ENCODE data around the gene SPECC1L.

SPECC1L gene

DNA sequence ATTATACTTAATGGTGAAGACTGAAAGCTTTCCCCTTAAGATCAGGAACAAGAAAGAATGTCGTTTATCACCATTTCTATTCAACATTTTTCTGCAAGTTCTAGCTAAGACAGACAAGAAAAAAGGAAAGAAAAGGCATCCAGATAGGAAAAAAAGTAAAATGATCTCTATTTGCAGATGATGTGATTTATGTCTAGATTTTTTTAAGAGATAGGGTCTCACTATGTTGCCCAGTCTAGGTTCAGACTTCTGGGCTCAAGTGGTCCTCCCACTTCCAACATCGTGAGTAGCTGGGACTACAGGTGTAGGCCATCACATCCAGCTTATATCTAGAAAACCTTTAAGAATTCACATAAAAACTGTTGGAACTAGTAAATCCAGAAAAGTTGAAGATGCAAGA is 105.4 kb downstream of the SPECC1L start:
- no peak for DNase-seq

DNA sequence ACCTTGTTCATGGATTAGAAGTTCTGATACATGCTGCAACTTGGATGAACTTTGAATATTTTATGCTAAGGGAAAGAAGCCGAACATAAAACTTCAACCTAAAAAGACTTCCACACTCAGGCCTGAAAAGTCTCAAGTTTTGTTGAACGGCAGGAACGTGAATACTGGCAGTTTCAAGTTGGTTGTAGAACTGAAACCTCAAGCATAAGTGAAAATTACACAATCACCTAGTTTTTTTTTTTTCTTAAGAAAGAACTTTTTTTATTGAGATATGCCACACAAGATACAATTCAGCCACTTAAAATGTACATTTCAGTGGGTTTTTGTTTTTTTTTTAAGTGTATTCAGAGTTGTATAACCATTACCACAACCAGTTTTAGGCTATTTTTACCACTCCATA is 106.0 kb downstream of the SPECC1L start:
- DNase-seq, result no peak

DNA sequence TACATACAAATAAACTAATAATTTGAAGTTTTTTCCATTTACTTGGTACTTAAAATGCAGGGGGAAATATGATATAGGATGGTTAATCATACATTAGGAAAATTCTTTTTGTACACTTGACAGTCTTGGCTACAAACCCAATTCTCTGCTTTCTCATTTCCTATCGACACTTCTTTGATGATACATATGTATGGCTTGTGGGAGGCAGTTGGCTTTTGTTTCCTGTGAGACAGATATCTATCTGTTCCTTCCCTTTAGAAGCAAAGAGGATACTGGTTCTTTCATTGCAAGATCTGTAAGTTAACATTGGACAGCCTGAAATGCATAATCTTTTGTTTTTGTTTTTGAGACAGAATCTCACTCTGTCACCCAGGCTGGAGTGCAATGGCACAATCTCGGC is 108.9 kb downstream of the SPECC1L start:
- no peak for DNase-seq

DNA sequence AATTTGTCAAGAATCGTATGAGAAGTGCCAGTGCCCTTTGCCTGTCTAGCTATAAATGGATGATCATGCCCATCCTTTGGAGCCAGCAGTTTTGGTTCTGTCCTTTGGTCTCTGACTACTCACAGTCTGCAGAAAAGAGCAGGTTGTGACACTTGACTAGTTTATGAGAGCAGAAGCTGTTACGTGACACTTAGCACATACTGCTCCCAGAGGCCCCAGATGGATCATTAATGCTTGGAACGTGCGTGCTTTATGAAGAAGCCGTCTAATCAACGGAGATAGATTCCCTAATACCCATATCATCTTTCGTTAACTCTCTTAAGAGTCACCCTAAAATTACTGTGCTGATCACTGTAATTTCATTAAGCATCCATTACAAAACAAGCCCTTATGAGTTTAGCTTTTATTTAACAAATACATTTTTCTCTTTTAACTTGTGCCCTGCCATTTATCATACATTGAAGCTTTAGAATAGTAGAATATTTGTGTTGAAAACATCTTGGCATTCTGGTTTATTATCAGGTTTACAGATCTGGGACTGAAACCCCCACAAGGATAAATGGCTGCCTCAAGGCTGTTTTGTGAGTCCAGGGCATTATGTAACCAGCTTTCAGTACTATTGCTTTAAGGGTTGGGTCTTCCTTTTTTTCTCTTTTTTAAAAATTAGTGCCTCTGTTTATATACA is 109.7 kb downstream of the SPECC1L start:
- DNase-seq, result no peak

DNA sequence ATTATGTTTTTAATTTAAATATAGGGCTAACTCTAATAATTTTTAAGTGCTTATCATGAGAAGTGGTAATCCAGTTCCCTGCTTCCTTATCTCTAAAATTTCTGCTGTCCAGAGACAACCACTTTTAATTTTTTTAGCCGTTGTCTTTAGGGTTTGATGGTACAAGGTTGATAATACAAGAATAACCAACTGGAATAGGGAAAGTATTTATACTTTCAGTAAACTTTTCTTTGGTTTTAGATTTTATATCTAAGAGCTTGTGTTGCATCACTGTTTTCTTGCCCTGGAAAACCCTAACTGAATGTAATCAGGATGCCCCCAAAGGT is 110.2 kb downstream of the SPECC1L start:
- no peak for DNase-seq

DNA sequence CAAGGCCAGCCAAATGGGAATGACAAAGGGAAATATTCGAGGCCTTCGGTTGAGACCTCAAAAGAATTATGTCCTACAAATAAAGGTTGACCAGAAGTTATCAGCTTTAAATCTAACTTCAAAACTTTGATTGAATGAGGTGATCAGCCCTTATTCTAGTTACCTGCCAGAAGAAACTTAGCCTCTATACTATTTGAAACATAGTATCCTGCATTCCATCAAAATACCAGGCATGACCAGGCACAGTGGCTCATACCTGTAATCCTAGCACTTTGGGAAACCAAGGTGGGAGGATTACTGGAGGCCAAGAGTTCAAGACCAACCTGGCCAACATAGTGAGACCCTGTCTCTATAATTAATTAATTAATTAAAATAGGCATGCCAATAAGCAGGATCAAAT is 112.4 kb downstream of the SPECC1L start:
- DNase-seq, result no peak

DNA sequence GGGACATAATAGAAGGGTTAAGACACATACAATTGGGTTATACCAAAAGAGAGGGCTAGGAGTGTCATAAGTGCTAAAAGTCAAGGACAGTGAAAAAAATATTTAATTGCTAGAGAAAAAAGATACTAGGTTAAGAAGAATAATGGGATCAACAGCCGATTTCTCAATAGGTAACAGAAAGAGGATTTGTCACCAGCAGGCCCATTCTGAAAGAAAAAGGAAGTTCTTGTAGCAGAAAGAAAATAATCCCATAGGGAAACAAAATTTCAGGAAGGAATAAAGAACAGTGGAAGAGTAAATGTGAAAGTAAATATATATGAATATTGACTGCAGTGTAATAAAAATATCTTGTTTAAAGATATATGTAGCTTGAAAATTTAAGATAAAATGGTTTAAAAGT is 113.5 kb downstream of the SPECC1L start:
- DNase-seq, result no peak

DNA sequence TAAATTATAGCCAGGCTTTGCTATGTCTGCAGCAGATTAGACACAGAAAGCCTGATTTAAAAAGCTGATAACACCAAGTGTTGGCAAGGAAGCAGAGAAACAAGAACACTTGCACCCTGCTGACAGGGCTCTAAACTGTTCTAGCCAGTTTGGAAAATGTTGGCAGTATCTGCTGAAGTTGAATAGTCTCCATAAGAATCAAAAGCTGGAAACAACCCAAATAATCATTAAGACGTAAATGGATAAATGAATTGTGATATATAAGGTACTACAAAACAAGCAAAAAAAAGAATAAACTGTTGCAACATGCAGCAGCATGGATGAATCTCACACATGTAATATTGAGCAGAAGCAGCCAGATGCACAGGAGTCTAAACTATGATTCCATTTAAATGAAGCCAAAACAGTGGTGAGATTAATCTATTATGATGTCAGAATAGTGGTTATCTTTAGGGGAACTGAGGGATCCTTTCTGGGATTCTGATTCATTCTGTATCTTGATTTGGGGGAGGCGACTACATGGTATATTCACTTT is 116.4 kb downstream of the SPECC1L start:
- DNase-seq, result no peak

DNA sequence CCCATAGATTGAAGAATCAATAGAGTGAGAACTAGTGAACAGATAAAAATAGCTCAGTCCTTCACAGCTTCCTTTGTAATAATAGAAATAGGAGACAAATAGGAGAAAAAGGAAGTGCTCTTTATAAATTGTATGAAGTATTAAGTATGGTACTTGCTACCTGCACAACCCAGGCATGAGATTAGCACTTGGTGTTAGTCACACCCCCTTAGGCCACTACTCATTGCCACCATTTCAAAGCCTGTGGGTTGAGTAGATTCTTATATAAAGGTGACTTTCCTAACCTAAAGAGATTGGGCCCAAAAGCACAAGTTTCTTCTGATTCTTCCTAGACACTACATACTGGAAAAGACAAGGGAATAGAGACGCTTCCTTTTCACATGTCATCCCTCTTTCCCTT is 119.0 kb downstream of the SPECC1L start:
- DNase-seq, result no peak

DNA sequence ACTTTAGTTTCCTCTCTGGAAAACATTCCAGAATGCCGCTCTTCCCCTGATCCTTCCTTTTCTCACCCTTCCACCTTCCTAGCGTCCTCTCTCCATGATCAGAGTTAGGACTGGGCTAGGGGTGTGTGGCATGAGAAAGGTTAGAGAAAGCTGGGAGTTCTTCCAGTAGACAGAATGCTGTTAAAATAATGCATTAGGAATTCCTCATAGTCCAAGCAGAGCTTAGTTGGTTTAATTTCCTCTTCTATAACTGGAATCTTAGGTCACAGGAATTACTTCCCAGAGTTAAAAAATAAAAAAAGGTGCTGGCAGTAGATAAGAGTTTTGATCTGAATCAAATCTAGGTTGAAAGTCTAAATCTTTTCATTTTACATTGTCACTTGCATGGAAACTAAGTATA is 119.5 kb downstream of the SPECC1L start:
- no peak for DNase-seq

DNA sequence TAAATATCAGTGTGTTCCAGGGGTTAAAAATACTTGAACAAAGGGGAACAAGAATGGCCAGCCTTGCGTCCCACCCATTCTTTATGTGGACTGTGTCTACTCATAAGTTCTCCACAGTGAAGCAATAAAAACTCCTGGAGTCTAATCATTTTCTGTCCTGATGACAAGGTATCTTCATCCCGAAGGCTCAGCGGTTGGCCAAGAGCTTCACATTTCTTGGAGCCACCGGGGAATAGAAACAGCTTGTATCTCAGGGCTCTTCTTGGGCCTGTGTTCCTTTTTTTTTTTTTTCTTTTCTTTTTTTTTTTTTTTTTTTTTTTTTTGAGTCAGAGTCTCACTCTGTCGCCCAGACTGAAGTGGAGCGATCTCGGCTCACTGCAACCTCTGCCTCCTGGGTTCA is 119.9 kb downstream of the SPECC1L start:
- no peak for DNase-seq

DNA sequence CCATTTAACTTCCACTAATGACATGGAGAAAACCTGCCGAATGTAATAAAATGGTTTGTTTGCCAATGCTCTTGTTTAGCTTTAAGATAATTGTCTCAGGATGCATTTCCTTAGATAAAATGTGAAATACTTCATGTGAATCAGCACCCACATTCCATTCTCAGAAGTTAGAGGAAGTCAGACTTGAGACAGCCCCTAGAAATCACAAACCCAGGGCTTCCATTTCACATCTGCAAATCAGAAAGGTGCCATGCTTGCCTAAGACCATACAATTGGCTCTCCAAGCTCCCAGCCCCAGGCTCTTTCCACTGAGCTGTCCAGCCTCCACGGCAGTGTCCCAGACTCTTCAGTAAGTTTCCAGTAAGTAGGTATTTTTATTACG is 121.2 kb downstream of the SPECC1L start:
- DNase-seq, result no peak

DNA sequence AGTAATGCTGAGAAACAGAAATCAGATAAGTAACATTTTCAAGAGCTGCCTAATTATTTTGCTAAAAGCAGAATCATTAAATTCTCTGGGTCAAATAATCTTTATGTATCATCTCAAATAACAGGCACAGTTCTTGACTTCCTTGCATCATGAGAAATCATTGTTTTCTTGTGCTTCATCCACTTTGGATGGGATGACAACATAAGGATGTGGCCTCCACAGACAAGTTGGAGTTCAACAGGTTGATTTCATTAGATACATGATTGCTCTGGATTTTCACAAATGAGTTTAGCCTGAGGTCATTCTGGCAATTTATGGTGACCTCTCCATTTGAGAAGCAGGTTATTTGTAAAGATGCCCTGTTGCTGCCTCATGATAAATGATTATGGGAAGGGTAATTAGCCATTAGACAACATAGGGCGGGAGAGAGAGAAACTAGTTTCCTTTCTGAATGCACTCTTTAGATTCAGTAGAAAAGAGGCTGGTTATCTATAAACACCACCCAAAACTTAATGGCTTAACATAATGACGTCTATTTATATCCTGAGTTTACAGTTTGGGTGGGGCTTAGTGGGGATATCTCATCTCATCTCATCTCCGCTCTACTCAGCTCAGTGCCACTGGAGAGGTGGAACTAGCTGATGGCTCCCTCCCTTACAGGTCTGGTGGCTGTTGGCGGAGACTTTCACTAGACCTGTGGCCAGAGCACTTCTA is 121.7 kb downstream of the SPECC1L start:
- peak; percentile 86 for DNase-seq

DNA sequence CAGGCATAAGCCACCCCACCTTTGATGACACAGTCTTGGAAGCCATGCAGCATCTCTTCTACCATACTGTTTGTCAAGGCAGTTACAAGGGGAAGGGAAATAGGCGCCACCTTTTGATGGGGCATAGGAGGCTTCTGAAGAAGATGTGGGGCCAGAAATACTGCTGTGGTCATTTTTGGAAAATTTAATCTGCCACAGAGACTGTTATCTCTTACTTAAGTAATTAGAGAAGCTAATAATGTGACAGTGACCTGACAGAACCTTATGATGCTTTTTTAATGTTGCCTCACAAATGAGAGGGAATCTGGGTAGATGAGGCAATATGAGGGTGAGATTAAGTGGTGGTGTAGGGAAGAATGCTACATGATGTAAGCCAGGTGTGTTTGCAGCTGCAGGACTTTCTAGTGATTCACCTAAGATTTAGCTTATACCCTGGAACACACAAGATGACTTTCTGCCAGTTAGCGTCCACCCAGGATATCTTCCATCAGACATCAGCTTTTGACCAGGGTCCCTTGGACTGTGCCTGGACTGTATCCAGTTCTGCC is 122.5 kb downstream of the SPECC1L start:
- no peak for DNase-seq

DNA sequence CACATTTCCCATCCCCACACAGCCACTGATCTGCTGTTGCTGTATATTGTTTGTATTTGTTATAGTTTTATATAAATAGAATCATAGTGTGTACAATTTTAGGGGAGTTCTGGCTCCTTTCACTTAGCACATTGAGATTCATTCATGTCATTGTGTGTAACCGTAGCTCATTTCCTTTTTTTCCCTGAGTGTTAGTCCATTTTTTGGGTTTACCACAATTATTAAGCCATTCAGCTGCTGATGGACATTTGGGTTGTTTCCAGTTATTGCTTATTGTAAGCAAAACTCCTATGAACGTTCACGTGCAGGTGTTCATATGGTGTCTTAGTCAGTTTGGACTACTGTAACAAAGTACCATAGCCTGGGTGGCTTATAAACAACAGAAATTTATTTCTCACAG is 123.2 kb downstream of the SPECC1L start:
- DNase-seq, result no peak

DNA sequence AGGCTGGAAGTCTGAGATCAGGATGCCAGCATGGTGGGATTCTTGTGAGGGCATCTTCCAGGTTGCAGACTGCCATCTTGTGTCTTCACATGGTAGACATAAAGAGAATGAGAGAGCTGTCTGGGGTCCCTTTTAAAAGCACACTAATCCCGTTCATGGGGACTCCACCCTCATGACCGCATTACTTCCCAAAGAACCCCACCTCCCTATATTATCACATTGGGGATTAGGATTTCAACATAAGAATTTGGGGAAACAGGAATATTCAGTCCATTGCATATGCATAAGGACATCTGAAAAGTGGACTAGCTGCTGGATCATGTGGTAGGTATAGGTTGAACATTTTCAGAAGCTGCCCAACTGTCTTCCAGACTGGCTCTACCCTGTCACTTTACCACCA is 123.6 kb downstream of the SPECC1L start:
- DNase-seq, result no peak

DNA sequence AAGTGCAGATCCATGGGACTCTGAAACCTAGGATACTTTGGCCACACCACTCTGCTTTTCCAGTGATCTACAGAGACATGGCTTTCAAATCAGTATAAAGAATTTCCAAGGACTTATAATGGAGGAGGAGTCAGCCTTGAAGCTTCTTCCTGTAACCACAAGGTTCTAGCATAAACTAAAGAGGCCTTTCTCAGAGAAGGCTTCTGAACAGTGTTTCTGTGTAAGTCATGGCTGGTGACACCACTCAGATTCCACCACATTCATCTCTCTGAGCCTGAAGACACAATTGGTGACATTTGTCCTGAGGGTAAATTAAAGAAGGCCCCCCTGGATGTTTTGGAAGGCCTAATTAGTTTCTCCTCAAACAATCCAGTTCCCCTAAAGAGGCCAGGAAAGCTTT is 127.8 kb downstream of the SPECC1L start:
- no peak for DNase-seq

DNA sequence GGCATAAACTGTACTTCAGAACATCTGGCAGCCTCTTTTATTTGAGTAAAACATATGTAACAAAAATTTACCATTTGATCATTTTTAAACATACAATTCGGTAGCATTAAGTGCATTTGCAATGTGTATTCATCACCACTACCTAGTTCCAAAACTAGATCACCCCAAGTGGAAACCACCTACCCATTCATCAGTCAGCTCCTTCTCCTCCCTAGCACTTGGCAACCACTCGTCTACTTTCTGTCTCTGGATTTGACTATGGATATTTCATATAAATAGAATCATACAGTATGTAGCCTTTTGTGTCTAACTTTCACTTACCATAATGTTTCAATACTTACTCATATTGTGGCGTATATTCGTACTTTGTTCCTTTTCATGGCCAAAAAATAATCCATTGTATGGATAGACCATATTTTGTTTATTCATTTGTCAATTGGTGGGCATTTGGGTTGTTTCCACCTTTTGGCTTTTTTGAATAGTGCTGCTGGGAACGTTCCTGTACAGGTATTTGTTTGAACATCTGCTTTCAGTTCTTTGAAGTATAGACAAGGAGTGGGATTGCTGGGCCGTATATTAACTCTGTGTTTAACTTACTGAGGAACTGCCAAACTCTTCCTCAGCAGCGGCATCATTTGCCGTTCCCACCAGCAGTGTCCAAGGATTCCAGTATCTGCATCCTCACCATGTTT is 129.5 kb downstream of the SPECC1L start:
- no peak for DNase-seq

DNA sequence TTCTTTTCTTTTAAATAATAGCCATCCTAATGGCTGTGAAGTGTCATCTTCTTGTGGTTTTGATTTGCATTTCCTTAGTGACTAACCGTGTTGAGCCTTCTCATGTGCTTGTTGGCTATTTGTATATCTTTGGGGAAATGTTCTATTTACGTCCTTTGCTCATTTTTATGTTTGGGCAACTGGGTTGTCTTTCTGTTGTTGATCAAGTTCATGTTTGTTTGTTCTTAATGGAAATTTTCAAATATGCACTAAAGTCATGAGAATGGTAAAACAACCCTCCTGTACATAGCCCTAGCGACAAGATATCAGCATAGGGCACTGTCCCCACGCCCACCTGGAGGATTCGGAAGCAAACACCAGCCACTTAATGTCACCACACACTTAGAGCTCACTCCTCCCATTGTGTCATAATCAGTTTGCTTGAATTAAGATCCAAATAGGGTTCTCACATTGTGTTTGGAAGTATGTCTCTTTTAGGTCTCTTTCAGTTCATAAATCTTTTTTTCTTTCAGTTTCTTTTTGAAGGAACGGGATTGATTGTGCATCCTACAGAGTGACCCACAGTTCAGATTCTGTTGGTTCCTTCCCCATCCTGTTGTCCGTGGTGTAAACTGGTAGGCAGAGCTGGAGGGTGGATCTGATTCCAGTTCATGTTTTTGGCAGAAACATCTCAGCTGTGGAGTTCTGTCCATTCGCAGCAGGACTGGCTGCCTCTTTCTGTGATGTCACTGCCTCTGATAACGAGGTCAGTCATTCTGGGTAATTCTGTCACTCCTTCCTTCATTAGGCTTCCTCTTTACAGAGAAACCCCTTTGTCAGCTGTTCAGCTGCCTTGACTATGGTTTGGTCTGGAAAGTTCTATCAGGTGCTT is 130.3 kb downstream of the SPECC1L start:
- DNase-seq, result no peak

DNA sequence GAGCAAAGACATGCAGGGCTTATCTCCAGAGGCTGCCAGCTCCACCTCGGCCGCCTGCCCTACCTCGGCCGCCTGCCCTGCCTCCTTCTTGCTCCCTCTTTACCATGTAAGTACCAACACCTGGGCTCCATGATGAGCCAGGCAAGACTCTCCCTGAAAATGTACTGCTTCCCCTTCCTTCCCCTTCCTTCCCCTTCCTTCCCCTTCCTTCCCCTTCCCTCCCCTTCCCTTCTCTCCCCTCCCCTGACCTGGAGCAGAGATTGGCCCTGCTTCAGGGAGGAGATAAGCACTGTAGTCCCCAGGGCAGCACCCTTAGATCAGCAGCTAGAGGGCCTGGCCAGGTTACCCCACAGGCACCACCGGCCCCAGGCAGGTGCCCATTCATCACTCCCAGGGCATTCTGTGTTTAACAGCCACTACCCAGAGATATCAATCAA is 131.3 kb downstream of the SPECC1L start:
- no peak for DNase-seq

DNA sequence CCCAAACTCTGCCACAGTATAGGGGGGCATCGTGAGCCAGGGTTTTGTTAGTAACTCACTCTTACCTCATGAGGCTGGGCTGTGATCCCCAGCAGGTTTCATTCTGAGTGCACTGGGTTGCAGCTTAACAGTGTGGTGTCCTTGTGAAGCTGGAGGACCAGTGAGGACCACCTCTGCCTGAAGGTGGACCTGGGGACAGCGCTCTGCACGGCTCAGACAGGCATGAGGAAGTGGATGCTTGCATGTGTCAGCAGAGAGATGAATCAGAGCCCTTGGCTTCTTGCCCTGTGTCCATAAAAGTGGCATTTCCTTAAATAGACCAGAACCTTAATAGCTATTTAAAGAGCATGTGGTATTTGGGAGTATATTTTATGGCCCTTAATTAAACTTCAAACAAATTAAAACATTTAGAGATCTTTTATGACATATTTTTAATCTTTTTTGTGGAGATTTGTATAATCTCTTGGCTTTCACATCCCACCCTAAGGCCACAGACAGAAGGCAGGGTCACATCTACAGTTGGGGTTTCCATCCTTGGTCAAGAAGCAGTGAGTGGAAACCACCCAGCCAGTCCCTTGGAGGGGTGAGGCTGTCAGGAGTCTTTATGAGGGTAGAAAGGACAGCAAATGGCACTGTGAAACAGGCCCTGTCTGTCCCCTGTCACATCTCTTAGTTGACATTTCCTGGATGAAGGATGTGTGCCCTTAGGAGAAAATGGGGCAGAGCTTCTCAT is 132.0 kb downstream of the SPECC1L start:
- peak; percentile 29 for DNase-seq

DNA sequence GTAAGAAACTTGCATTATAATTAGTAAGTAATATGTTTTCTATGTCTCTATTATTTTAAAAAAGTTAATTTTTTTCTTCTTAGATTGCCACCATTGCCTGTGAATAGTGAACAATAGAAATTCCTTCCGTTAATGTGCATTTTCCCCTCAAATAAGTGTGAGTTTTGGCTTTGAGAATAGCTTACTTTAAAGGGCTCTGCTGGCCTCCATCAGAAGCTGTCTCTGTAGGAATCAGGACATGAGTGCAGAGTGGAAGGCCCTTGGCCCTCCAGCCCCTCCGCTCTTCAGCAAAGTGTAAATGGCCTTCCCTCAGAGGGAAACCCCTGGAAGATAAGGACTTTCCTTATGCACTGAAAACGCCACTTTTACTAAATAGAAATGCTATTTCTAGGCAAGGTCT is 132.7 kb downstream of the SPECC1L start:
- no peak for DNase-seq

Measured in NCI-H748 treated with DMSO at 0.1 percent for 48 hours (cell line).